Stimulated activated CD4-positive, alpha-beta T cell treated with anti-CD3 and anti-CD28 coated beads, Interleukin-2, amount 100 ng/mL, for 48 hours (primary cell): ENCODE measurements around the gene PPP1R15A.
"Not testable (repeated sequence)": the region's sequence is repeated elsewhere in the genome, so short reads cannot be mapped to it uniquely, and the experiment has no call there.

Experiments used
- DNase-seq, 2 donors: peaks; one replicate each; pipeline ENCODE4 v3.0.0-alpha.2; 2020

PPP1R15A gene

DNA sequence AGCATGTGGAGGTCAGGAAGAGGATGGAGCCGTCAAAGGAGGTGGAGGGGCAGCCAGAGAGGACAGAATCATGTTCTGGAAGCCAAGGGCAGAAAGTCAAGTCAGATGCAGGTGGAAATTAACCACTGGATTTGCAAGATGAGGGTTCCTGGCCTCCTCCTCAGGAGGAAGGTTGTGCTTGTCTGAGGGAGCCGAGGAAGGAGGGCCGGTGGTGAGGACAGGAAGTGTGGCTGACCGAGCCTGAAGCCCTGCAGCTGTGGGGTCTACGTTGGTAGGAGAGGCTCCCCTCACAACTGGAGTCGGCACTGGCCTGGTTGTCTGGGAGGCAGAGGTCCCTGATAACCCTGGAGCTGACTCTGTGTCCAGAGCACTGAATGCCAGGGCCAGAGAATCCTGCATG lies 45.9 kb downstream of the PPP1R15A start:
- no peak for DNase-seq

- no peak for DNase-seq
Observed at GRCh38 chr19:48918801-48919247, 46.6 kb downstream of the PPP1R15A start.

DNA sequence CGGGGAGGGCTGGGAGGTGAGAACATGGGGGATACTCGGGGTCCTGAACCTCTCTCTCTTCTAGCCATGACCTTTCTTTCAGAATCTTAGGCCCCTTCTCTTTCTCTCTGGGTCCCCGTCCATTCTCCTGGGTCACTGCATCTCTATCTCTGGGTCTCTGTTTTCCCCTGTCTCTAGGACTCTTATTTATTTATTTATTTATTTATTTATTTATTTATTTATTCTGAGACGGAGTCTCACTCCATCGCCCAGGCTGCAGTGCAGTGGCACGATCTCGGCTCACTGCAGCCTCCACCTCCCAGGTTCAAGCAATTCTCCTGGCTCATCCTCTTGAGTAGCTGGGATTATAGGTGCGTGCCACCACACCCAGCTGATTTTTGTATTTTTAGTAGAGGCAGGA lies 47.0 kb downstream of the PPP1R15A start:
- not testable (repeated sequence) for DNase-seq

- no peak for DNase-seq
Observed at GRCh38 chr19:48920949-48921348, 48.7 kb downstream of the PPP1R15A start.

DNA sequence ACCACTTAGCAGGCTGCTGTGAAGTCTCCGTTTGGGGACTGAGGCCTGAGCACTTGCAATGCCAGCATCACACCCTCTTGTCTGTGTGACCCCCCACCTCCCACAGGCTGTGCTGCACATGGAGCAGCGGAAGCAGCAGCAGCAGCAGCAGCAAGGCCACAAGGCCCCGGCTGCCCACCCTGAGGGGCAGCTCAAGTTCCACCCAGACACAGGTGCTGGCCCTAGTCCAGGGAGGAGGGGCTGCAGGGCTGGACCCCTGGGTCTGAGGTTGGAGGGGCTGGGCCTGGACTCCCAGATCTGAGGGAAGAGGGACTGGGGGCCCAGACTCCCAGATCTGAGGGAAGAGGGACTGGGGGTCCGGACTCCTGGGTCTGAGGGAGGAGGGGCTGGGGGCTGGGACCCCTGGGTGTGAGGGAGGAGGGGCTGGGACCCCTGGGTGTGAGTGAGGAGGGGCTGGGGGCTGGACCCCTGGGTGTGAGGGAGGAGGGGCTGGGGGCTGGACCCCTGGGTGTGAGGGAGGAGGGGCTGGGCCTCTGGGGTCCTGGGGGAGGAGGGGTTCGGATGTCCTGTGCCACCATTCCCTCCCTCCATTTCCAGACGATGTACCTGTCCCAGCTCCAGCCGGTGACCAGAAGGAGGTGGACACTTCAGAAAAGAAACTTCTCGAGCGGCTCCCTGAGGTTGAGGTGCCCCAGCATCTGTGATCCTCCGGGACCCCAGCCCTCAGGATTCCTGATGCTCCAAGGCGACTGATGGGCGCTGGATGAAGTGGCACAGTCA lies 49.7 kb downstream of the PPP1R15A start:
- DNase-seq, result no peak

DNA sequence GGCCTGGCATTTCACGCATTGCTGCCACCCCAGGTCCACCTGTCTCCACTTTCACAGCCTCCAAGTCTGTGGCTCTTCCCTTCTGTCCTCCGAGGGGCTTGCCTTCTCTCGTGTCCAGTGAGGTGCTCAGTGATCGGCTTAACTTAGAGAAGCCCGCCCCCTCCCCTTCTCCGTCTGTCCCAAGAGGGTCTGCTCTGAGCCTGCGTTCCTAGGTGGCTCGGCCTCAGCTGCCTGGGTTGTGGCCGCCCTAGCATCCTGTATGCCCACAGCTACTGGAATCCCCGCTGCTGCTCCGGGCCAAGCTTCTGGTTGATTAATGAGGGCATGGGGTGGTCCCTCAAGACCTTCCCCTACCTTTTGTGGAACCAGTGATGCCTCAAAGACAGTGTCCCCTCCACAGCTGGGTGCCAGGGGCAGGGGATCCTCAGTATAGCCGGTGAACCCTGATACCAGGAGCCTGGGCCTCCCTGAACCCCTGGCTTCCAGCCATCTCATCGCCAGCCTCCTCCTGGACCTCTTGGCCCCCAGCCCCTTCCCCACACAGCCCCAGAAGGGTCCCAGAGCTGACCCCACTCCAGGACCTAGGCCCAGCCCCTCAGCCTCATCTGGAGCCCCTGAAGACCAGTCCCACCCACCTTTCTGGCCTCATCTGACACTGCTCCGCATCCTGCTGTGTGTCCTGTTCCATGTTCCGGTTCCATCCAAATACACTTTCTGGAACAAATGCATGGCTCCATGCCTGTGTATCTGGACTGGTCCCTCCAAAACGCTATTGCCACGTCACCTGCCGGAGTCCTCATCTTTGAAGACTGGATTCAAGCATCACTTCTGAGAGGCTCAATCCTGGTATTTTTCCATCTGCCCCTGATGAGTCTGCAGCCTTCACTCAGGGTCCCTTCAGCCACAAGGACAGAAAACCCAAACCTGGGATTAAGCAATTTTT lies 50.6 kb downstream of the PPP1R15A start:
- DNase-seq, result no peak

GRCh38 chr19:48925240-48925843 lies 53.1 kb downstream of the PPP1R15A start:
- DNase-seq, result no peak
